ENCODE results near the gene SERPINA9.

Gene SERPINA9

DNA sequence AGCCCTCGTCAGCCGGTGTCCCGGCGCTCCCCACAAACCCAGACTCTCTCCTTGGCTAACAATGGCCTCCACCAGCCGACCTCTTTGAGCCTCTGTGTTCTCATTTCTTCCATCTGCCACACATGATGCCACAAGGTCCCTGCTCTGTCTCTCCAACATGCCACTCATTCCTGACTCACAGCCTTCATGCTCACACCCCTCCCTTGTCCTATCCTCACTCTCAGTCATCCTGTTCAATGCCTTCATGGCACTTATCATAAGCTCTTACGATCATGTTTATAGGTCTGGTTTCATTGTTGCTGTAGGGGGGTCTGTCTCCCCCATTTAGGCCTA, 13.8 kb downstream of the SERPINA9 start:
- H3K9me3 ChIP-seq (ENCODE audit: control insufficient read depth, insufficient read depth, low read depth, low read length) = peaks cover 8% of the 10 kb centered on the region; the same call in 1 of the 2 replicates
- H3K9ac ChIP-seq (ENCODE audit: low read length) = no peak overlapping the region
- H3K4me1 ChIP-seq (ENCODE audit: control insufficient read depth, insufficient read depth, low read length) = no peaks in the 10 kb centered on the region
- H3K36me3 ChIP-seq (ENCODE audit: control insufficient read depth, insufficient read depth, low read length) = no peaks in the 10 kb centered on the region
- H3K4me3 ChIP-seq (ENCODE audit: low read depth, low read length) = no peak overlapping the region
- H3K27ac ChIP-seq (ENCODE audit: low read depth, low read length) = no peak overlapping the region
- 0 out of 2 replicates have a peak, but pooled peaks cover 4% of the 10 kb centered on the region for H3K27me3 ChIP-seq (ENCODE audit: control insufficient read depth, insufficient read depth, low read length)

DNA sequence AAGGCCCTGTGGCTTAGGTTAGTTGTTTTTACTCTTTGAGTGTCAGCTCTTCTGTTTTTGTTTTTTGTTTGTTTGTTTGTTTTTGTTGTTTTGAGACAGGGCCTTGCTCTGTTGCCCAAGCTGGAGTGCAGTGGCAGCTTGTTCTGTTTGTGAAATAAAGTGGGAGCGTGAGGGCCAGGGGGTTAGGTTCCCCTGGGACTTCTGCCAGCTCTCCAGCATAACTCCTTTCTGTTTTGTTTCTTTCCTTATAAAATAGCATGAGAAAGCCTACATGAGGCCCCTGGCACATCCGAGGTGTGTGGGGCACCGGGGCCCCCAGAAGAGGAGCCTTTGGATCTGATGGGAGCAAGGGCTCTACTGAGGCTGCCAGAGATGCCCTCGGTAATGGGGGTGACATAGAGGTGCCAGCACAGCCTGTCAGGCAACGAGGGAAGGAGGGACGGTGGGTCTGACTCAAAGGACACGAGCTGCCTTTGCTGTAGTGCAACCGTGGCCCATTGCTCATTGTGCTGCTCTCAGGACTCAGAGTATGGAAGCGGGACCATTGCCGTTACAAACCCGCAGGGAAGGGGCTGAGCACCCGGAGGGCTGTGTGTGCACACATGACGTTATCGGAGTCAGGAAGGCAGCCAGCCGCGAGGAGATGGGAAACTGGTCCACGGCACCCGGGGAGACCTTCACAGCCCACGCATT, 14.3 kb downstream of the SERPINA9 start:
- Histone ChIP-seq H3K27ac (ENCODE audit: low read depth, low read length) (no peak overlapping the region), H3K9ac (ENCODE audit: low read length) (no peak overlapping the region), H3K27me3 (ENCODE audit: control insufficient read depth, insufficient read depth, low read length) (0 out of 2 replicates have a peak, but pooled peaks cover 4% of the 10 kb centered on the region), H3K36me3 (ENCODE audit: control insufficient read depth, insufficient read depth, low read length) (no peaks in the 10 kb centered on the region), H3K4me3 (ENCODE audit: low read depth, low read length) (no peak overlapping the region), H3K9me3 (ENCODE audit: control insufficient read depth, insufficient read depth, low read depth, low read length) (peaks cover 8% of the 10 kb centered on the region; the same call in 1 of the 2 replicates), H3K4me1 (ENCODE audit: control insufficient read depth, insufficient read depth, low read length) (no peaks in the 10 kb centered on the region)

DNA sequence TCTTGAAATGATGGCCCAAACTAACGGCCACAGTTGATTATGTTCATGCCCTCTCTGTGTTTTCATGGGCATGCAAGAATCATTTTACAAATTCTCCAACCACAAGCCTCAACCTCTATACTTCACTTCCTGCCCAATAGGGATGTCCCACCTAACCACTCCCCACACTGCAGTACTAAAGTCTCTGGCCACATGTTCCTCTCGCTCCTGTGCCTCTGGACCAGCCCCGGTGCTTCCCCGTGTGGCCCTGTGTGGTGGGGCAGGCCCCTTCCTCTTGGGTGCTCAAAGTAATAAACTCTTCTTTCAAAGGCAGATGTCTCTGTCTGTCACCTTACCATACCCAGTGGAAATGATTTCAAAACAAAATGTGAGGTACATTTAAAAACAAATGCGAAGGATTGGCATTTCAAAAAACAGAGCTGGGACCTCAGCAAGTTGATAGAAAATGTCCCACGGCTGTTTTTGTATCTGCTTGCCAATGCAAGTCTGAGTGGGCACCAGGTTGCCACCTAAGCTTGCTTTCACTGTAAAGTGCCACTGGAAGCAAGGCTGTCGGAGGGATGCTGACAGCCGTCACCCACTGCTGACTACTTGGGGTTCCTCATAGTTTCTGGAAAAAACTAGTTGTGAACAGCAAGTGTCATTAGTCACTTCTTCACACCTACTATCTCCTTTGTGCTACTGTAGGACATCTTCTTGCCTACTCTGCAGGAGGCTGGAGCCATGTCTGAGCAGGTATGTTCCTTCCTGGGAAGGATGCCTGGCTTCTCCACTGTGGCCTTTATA, 15.2 kb downstream of the SERPINA9 start:
- no peaks in the 10 kb centered on the region for H3K36me3 ChIP-seq (ENCODE audit: control insufficient read depth, insufficient read depth, low read length)
- H3K27me3 ChIP-seq (ENCODE audit: control insufficient read depth, insufficient read depth, low read length) = no peaks in the 10 kb centered on the region
- H3K4me3 ChIP-seq (ENCODE audit: low read depth, low read length) = no peak overlapping the region
- H3K4me1 ChIP-seq (ENCODE audit: control insufficient read depth, insufficient read depth, low read length) = no peaks in the 10 kb centered on the region
- H3K9me3 ChIP-seq (ENCODE audit: control insufficient read depth, insufficient read depth, low read depth, low read length) = peaks cover 8% of the 10 kb centered on the region; the same call in 1 of the 2 replicates
- no peak overlapping the region for H3K9ac ChIP-seq (ENCODE audit: low read length)
- H3K27ac ChIP-seq (ENCODE audit: low read depth, low read length) = no peak overlapping the region

DNA sequence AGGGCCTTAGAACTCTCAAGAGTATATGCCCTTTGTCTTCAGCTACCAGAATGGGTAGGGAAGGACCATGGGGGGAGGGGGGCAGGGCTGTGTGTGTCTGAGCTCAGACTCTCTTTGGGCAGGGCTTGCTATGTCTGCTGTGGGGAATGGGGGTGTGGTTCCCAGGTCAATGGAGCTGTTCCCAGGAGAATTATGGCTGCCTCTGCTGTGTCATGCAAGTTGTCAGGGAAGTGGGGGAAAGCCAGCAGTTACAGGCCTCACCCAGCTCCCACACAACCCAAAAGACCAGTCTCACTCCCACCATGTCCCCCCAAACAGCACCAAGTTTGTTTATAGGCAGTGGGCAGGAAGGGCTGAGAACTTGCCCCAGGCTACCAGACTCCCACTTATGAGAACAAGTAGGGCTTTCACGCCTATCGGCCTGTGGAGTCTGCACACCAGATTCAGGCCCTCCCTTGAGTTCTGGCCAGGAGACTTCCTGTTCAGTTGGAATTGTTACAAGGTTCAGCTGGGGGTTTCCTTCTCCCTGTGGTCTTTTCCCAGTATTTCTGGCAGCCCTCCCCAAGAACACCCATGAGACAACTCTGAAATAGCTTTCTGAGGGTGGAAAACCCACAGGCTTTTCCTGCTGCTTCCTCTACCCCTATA, 17.3 kb downstream of the SERPINA9 start:
- H3K27ac ChIP-seq (ENCODE audit: low read depth, low read length) = no peak overlapping the region
- H3K4me1 ChIP-seq (ENCODE audit: control insufficient read depth, insufficient read depth, low read length) = no peaks in the 10 kb centered on the region
- no peak overlapping the region for H3K9ac ChIP-seq (ENCODE audit: low read length)
- H3K9me3 ChIP-seq (ENCODE audit: control insufficient read depth, insufficient read depth, low read depth, low read length) = no peaks in the 10 kb centered on the region
- no peaks in the 10 kb centered on the region for H3K27me3 ChIP-seq (ENCODE audit: control insufficient read depth, insufficient read depth, low read length)
- H3K36me3 ChIP-seq (ENCODE audit: control insufficient read depth, insufficient read depth, low read length) = no peaks in the 10 kb centered on the region
- H3K4me3 ChIP-seq (ENCODE audit: low read depth, low read length) = no peak overlapping the region

DNA sequence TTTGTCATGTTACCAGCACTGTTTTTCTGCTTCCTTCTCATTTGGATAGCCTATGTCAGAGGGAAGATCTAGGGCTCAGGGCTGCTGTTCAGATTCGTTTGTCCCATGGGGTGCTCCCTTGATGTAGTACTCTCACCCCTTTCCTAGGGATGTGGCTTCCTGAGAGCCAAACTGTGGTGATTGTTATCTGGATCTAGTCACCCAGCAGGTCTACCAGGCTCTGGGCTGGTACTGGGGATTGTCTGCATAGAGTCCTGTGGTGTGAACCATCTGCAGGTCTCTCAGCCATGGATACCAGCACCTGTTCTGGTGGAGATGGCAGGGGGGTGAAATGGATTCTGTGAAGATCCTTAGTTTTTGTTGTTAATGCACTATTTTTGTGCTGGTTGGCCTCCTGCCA, 17.9 kb downstream of the SERPINA9 start:
- Histone ChIP-seq H3K27ac (ENCODE audit: low read depth, low read length) (no peak overlapping the region), H3K9me3 (ENCODE audit: control insufficient read depth, insufficient read depth, low read depth, low read length) (no peaks in the 10 kb centered on the region; the same call in 1 of the 2 replicates), H3K36me3 (ENCODE audit: control insufficient read depth, insufficient read depth, low read length) (no peaks in the 10 kb centered on the region), H3K27me3 (ENCODE audit: control insufficient read depth, insufficient read depth, low read length) (no peaks in the 10 kb centered on the region), H3K4me3 (ENCODE audit: low read depth, low read length) (no peak overlapping the region), H3K4me1 (ENCODE audit: control insufficient read depth, insufficient read depth, low read length) (no peaks in the 10 kb centered on the region), H3K9ac (ENCODE audit: low read length) (no peak overlapping the region)

DNA sequence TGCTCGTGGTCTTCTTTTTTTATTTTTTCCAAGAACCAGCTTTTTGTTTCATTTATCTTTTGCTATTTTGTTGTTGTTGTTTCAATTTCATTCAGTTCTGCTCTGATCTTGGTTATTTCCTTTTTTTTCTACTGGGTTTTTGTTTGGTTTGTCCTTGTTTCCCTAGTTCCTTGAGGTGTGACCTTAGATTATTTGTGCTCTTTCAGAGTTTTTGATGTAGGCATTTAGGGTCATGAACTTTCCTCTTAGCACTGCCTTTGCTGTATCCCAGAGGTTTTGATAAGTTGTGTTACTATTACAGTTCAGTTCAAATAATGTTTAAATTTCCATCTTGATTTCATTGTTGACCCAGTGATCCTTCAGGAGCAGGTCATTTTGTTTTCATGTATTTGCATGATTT, 20.1 kb downstream of the SERPINA9 start:
- Histone ChIP-seq H3K9me3 (ENCODE audit: control insufficient read depth, insufficient read depth, low read depth, low read length) (no peaks in the 10 kb centered on the region; the same call in 1 of the 2 replicates), H3K27ac (ENCODE audit: low read depth, low read length) (no peak overlapping the region), H3K4me1 (ENCODE audit: control insufficient read depth, insufficient read depth, low read length) (peaks cover 21% of the 10 kb centered on the region), H3K27me3 (ENCODE audit: control insufficient read depth, insufficient read depth, low read length) (no peaks in the 10 kb centered on the region), H3K9ac (ENCODE audit: low read length) (no peak overlapping the region), H3K4me3 (ENCODE audit: low read depth, low read length) (no peak overlapping the region), H3K36me3 (ENCODE audit: control insufficient read depth, insufficient read depth, low read length) (no peaks in the 10 kb centered on the region)

DNA sequence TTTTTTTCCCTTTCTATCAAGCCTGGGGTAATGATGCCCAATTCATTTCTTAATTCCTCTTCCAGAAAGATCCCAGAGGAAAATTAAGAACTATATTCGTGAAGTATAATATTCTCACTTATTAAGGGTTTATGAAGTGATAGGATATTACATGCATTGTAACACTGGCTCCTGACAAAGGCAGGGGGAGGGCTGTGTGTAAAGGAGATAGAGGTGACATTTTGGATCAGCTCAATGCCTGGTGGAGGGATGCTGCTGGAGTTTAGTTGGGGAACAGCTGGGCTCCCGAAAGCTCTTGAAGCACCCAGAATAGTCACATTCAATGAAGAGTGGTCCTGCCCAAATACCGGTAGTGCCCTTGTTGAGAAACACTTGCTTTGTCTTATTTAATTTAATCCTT, 24.2 kb downstream of the SERPINA9 start:
- Histone ChIP-seq H3K27me3 (ENCODE audit: control insufficient read depth, insufficient read depth, low read length) (no peaks in the 10 kb centered on the region; the same call in 1 of the 2 replicates), H3K36me3 (ENCODE audit: control insufficient read depth, insufficient read depth, low read length) (no peaks in the 10 kb centered on the region), H3K27ac (ENCODE audit: low read depth, low read length) (no peak overlapping the region), H3K4me3 (ENCODE audit: low read depth, low read length) (peak overlapping the region; percentile 11; the same call in 1 of the 2 replicates), H3K9me3 (ENCODE audit: control insufficient read depth, insufficient read depth, low read depth, low read length) (no peaks in the 10 kb centered on the region; the same call in 1 of the 2 replicates), H3K4me1 (ENCODE audit: control insufficient read depth, insufficient read depth, low read length) (peaks cover 28% of the 10 kb centered on the region), H3K9ac (ENCODE audit: low read length) (no peak overlapping the region)

DNA sequence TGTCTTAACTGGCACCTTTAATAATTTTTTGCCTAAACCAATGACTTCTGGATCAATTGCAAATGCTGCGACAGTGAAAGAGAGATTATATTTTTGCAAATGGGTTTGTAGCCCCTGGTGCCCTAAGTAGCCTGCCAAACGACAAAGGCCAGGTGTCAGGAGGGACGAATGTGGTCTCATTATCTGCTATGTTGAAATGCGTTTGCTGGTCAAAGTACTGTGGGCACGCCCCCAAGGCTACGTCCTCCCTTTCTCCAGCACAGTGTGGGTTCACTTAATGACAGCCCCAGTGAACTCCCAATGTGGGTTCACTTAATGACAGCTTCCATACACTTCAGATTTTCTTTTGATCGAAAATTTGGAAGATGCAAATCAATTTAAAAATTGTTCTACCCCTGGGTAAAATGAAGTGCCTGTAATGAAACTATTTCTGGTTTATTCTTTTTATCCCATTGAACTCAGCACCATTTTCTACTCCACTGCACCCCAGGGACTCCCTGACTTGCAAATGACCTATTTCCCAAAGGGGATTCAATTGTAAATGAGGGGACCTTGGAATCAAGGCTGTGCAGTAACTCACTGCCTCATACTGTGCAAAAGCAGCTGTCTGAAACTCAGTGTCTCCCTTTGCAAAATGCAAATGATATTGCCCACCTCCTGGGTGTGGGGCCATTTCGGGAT, 24.8 kb downstream of the SERPINA9 start:
- Histone ChIP-seq H3K27ac (ENCODE audit: low read depth, low read length) (no peak overlapping the region), H3K36me3 (ENCODE audit: control insufficient read depth, insufficient read depth, low read length) (no peaks in the 10 kb centered on the region), H3K27me3 (ENCODE audit: control insufficient read depth, insufficient read depth, low read length) (no peaks in the 10 kb centered on the region; the same call in 1 of the 2 replicates), H3K4me1 (ENCODE audit: control insufficient read depth, insufficient read depth, low read length) (peaks cover 28% of the 10 kb centered on the region), H3K4me3 (ENCODE audit: low read depth, low read length) (peak overlapping the region; percentile 11; the same call in 1 of the 2 replicates), H3K9me3 (ENCODE audit: control insufficient read depth, insufficient read depth, low read depth, low read length) (no peaks in the 10 kb centered on the region; the same call in 1 of the 2 replicates), H3K9ac (ENCODE audit: low read length) (no peak overlapping the region)

DNA sequence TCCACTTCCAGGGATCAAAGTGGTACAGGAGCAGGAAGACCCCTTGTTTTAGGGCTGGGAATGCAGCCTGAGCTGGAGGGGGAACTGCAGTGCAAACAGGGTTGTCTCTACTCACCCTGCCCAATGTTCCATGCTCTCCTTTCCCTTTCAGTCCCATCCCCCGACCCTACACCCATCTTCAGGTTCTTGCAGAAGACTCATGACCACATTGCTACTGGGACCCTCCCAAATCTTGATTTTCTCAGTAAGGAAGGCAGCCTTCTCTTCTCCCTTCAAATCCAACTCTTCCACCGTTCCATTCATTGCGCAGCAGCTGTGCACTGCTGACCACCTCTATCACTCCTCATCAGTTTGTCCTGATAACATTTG, 25.3 kb downstream of the SERPINA9 start:
- Histone ChIP-seq H3K9ac (ENCODE audit: low read length) (no peak overlapping the region), H3K27ac (ENCODE audit: low read depth, low read length) (no peak overlapping the region)

DNA sequence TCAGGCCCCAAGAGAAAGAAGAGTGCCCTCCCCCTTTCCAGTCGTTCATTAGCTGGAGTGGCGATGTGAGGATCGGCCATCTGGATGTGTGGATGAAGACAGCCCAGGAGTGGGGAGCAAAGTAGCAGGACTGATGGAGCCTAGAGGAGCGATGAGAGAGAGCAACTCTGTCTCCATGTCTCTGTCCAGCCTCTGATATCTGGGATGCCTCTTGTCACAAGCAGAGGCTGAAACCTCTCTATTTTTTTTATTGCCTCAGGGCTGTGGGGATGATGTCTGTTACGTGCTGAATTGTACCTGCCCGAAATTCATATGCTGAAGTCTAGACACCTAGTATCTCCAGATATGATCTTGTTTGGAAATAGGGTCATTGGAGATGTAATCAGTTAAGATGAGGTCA, 26.1 kb downstream of the SERPINA9 start:
- Histone ChIP-seq H3K9me3 (ENCODE audit: control insufficient read depth, insufficient read depth, low read depth, low read length) (no peaks in the 10 kb centered on the region; the same call in 1 of the 2 replicates), H3K36me3 (ENCODE audit: control insufficient read depth, insufficient read depth, low read length) (no peaks in the 10 kb centered on the region), H3K4me3 (ENCODE audit: low read depth, low read length) (no peak overlapping the region), H3K27ac (ENCODE audit: low read depth, low read length) (no peak overlapping the region), H3K27me3 (ENCODE audit: control insufficient read depth, insufficient read depth, low read length) (no peaks in the 10 kb centered on the region; the same call in 1 of the 2 replicates), H3K4me1 (ENCODE audit: control insufficient read depth, insufficient read depth, low read length) (peaks cover 28% of the 10 kb centered on the region), H3K9ac (ENCODE audit: low read length) (no peak overlapping the region)

More for the DNA sequence above, 25.3 kb downstream of the SERPINA9 start:
- Histone ChIP-seq H3K9me3 (ENCODE audit: control insufficient read depth, insufficient read depth, low read depth, low read length) (no peaks in the 10 kb centered on the region; the same call in 1 of the 2 replicates), H3K36me3 (ENCODE audit: control insufficient read depth, insufficient read depth, low read length) (no peaks in the 10 kb centered on the region), H3K4me3 (ENCODE audit: low read depth, low read length) (no peak overlapping the region), H3K4me1 (ENCODE audit: control insufficient read depth, insufficient read depth, low read length) (peaks cover 28% of the 10 kb centered on the region), H3K27me3 (ENCODE audit: control insufficient read depth, insufficient read depth, low read length) (no peaks in the 10 kb centered on the region; the same call in 1 of the 2 replicates)

All from HUES6 (cell line).